Parathyroid adenoma (tissue), 2 donors: ENCODE data around the gene DCP2.

Experiments
- H2AFZ ChIP-seq: fragments of 300-600 bp; sonication (generic); one replicate; pipeline ENCODE4 v1.7.0; 2017; ENCODE audit warnings: antibody characterized with exemption, mild to moderate bottlenecking
- H3K27ac ChIP-seq: fragments of 300-600 bp; sonication (generic); one replicate; pipeline ENCODE4 v1.7.0; 2017
- H3K27me3 ChIP-seq: fragments of 300-600 bp; sonication (generic); one replicate; pipeline ENCODE4 v1.7.0; 2017; ENCODE audit warnings: low read length; ENCODE audit not compliant: control insufficient read depth, insufficient read depth
- H3K36me3 ChIP-seq: fragments of 300-600 bp; sonication (generic); one replicate; pipeline ENCODE4 v1.7.0; 2017; ENCODE audit warnings: low read length; ENCODE audit not compliant: control insufficient read depth, insufficient read depth
- H3K4me1 ChIP-seq: fragments of 300-600 bp; sonication (generic); one replicate; pipeline ENCODE4 v1.7.0; 2017; ENCODE audit warnings: control low read depth
- H3K4me2 ChIP-seq: fragments of 300-600 bp; sonication (generic); one replicate; pipeline ENCODE4 v1.7.0; 2017; ENCODE audit warnings: low read length
- H3K4me3 ChIP-seq: fragments of 300-600 bp; sonication (generic); one replicate; pipeline ENCODE4 v1.7.0; 2017; ENCODE audit warnings: low read depth, low read length
- H3K79me2 ChIP-seq: fragments of 300-600 bp; sonication (generic); one replicate; pipeline ENCODE4 v1.7.0; 2017; ENCODE audit warnings: control low read depth
- H3K9ac ChIP-seq: fragments of 300-600 bp; sonication (generic); one replicate; pipeline ENCODE4 v1.7.0; 2017; ENCODE audit warnings: mild to moderate bottlenecking
- H3K9me3 ChIP-seq: fragments of 300-600 bp; sonication (generic); one replicate; pipeline ENCODE4 v1.7.0; 2017; ENCODE audit warnings: low read length; ENCODE audit not compliant: control insufficient read depth
- CTCF ChIP-seq: fragments of 300-600 bp; sonication (generic); IDR thresholded peaks from one replicate; pipeline ENCODE4 v1.7.0; 2017; ENCODE audit warnings: antibody characterized with exemption, mild to moderate bottlenecking
- donor health status: primary hyperparathyroidism.

The DCP2 gene

GRCh38 chr5:113029614-113030013, 53.0 kb downstream of the DCP2 start:
- H3K27me3 ChIP-seq: no peaks in the 10 kb centered on the region
- H3K9ac ChIP-seq: no peak overlapping the region
- H3K4me1 ChIP-seq: peaks cover 44% of the 10 kb centered on the region
- TF ChIP-seq CTCF: no peak
- peak overlapping the region; percentile 95 for H3K27ac ChIP-seq
- H3K9me3 ChIP-seq: no peaks in the 10 kb centered on the region
- peaks cover 2% of the 10 kb centered on the region for H3K36me3 ChIP-seq
- peaks cover 9% of the 10 kb centered on the region for H3K79me2 ChIP-seq
- no peak overlapping the region for H3K4me2 ChIP-seq
- no peak overlapping the region for H3K4me3 ChIP-seq
- H2AFZ ChIP-seq: no peak overlapping the region

GRCh38 chr5:113031104-113031503, 54.5 kb downstream of the DCP2 start:
- Histone ChIP-seq H3K4me2 (no peak overlapping the region), H3K79me2 (peaks cover 9% of the 10 kb centered on the region), H3K27me3 (no peaks in the 10 kb centered on the region), H3K9ac (no peak overlapping the region), H3K9me3 (no peaks in the 10 kb centered on the region), H2AFZ (no peak overlapping the region), H3K4me3 (no peak overlapping the region), H3K36me3 (no peaks in the 10 kb centered on the region), H3K27ac (peak overlapping the region; percentile 95), H3K4me1 (peaks cover 57% of the 10 kb centered on the region)
- no peak for TF ChIP-seq CTCF

- no peak overlapping the region for H3K4me2 ChIP-seq
- H3K27me3 ChIP-seq: no peaks in the 10 kb centered on the region
- TF ChIP-seq CTCF: no peak
- no peaks in the 10 kb centered on the region for H3K36me3 ChIP-seq
- peaks cover 62% of the 10 kb centered on the region for H3K4me1 ChIP-seq
- H3K27ac ChIP-seq: peak overlapping the region; percentile 95
- H2AFZ ChIP-seq: no peak overlapping the region
- H3K9me3 ChIP-seq: no peaks in the 10 kb centered on the region
- H3K4me3 ChIP-seq: no peak overlapping the region
- peaks cover 9% of the 10 kb centered on the region for H3K79me2 ChIP-seq
- no peak overlapping the region for H3K9ac ChIP-seq
These were observed 55.0 kb downstream of the DCP2 start for GRCh38 chr5:113031557-113031956.

- H3K4me3 ChIP-seq: no peak overlapping the region
- no peaks in the 10 kb centered on the region for H3K27me3 ChIP-seq
- no peaks in the 10 kb centered on the region for H3K36me3 ChIP-seq
- H3K9ac ChIP-seq: no peak overlapping the region
- no peak overlapping the region for H3K4me2 ChIP-seq
- peaks cover 8% of the 10 kb centered on the region for H3K79me2 ChIP-seq
- peaks cover 78% of the 10 kb centered on the region for H3K4me1 ChIP-seq
- peak overlapping the region; percentile 95 for H3K27ac ChIP-seq
- TF ChIP-seq CTCF: no peak
- no peaks in the 10 kb centered on the region for H3K9me3 ChIP-seq
- H2AFZ ChIP-seq: no peak overlapping the region
These were observed 57.7 kb downstream of the DCP2 start for GRCh38 chr5:113034182-113034773.

GRCh38 chr5:113035096-113035495, 58.5 kb downstream of the DCP2 start:
- H3K27ac ChIP-seq: peak overlapping the region; percentile 95
- TF ChIP-seq CTCF: no peak
- no peak overlapping the region for H3K4me2 ChIP-seq
- no peaks in the 10 kb centered on the region for H3K36me3 ChIP-seq
- H3K79me2 ChIP-seq: peaks cover 8% of the 10 kb centered on the region
- H3K4me1 ChIP-seq: peaks cover 76% of the 10 kb centered on the region
- no peaks in the 10 kb centered on the region for H3K9me3 ChIP-seq
- no peaks in the 10 kb centered on the region for H3K27me3 ChIP-seq
- H3K4me3 ChIP-seq: no peak overlapping the region
- no peak overlapping the region for H3K9ac ChIP-seq
- no peak overlapping the region for H2AFZ ChIP-seq
